IMR-90 (cell line): Measurements from ENCODE around the gene GPR3. TPM values are rescaled to one million over a fixed set of nuclear protein-coding genes. Genes with fewer than 3 reads are reported as not detected.

ENCODE experiments used
- ATAC-seq: fragments of 200-7000 bp; cut with Tn5 transposase; 2 replicates; pipeline ENCODE4 v1.9.1; 2020; ENCODE audit warnings: low read depth, mild to moderate bottlenecking, moderate library complexity
- BruUV-seq: library from RNA; stranded (reverse); fragments of 400-500 nt; replicated peaks from 2 replicates; lab custom pipeline; 2021; lab: Mats Ljungman, UMichigan
- CTCF ChIA-PET: fragments of 300-600 bp; formaldehyde crosslinking; extraction: SDS; loops from one replicate; lab custom pipeline; 2021; ENCODE audit warnings: antibody characterized with exemption; lab: Yijun Ruan, JAX
- POLR2A ChIA-PET: fragments of 300-600 bp; sonication (Branson Sonifier 250); formaldehyde crosslinking; loops from one replicate; lab custom pipeline; 2022; ENCODE audit warnings: antibody characterized with exemption; ENCODE audit not compliant: unreplicated experiment; lab: Charles Lee
- DNase-seq: peaks from one replicate; pipeline ENCODE4 v3.0.0; 2013
- H2AFZ ChIP-seq: replicated peaks from 2 replicates; pipeline ENCODE3; 2013; ENCODE audit warnings: low read length, mild to moderate bottlenecking; ENCODE audit not compliant: poor library complexity
- H2AK5ac ChIP-seq: 2 replicates; pipeline ENCODE4 v1.6.1; 2013; ENCODE audit warnings: low read depth, low read length, inconsistent platforms
- H2AK9ac ChIP-seq: replicated peaks from 2 replicates; pipeline ENCODE3; 2013; ENCODE audit warnings: mild to moderate bottlenecking, low read depth, low read length, moderate library complexity; ENCODE audit not compliant: poor library complexity
- H2BK120ac ChIP-seq: 2 replicates; pipeline ENCODE4 v1.6.1; 2013; ENCODE audit warnings: low read depth, low read length, inconsistent platforms
- H2BK15ac ChIP-seq: 3 replicates; pipeline ENCODE4 v1.6.1; 2013; ENCODE audit warnings: low read depth, low read length, inconsistent platforms
- H2BK20ac ChIP-seq: 2 replicates; pipeline ENCODE4 v1.6.1; 2013; ENCODE audit warnings: low read depth, mild to moderate bottlenecking, inconsistent platforms, low read length, moderate library complexity
- H2BK5ac ChIP-seq: 2 replicates; pipeline ENCODE4 v1.6.1; 2013; ENCODE audit warnings: mild to moderate bottlenecking, low read depth, low read length, inconsistent platforms; ENCODE audit not compliant: poor library complexity, severe bottlenecking
- H3K14ac ChIP-seq: replicated peaks from 2 replicates; pipeline ENCODE4 v1.6.1; 2013; ENCODE audit warnings: low read depth, low read length, inconsistent platforms
- H3K18ac ChIP-seq: 2 replicates; pipeline ENCODE4 v1.6.1; 2013; ENCODE audit warnings: low read depth, low read length, control low read depth
- H3K23ac ChIP-seq: 2 replicates; pipeline ENCODE4 v1.6.1; 2013; ENCODE audit warnings: low read depth, low read length, inconsistent platforms
- H3K27ac ChIP-seq: 2 replicates; pipeline ENCODE4 v1.5.1; 2013; ENCODE audit warnings: mild to moderate bottlenecking, control low read depth, low read length; ENCODE audit not compliant: insufficient read depth
- H3K27me3 ChIP-seq: 2 replicates; pipeline ENCODE4 v1.6.1; 2013; ENCODE audit warnings: low read length; ENCODE audit not compliant: control insufficient read depth, insufficient read depth
- H3K36me3 ChIP-seq: 2 replicates; pipeline ENCODE4 v1.6.1; 2013; ENCODE audit warnings: low read length, mixed read lengths; ENCODE audit not compliant: control insufficient read depth, insufficient read depth
- H3K4ac ChIP-seq: 2 replicates; pipeline ENCODE4 v1.6.1; 2013; ENCODE audit warnings: low read depth, low read length, inconsistent platforms
- H3K4me1 ChIP-seq: 2 replicates; pipeline ENCODE4 v1.6.1; 2013; ENCODE audit warnings: low read length, mixed read lengths; ENCODE audit not compliant: control insufficient read depth, insufficient read depth
- H3K4me2 ChIP-seq: 2 replicates; pipeline ENCODE4 v1.6.1; 2013; ENCODE audit warnings: low read depth, mild to moderate bottlenecking, control low read depth, low read length, moderate library complexity
- H3K4me3 ChIP-seq: 2 replicates; pipeline ENCODE4 v1.5.1; 2013; ENCODE audit warnings: low read depth, mild to moderate bottlenecking, control low read depth, low read length, moderate library complexity; ENCODE audit not compliant: insufficient read depth
- H3K56ac ChIP-seq: 2 replicates; pipeline ENCODE4 v1.6.1; 2013; ENCODE audit warnings: low read length, inconsistent platforms; ENCODE audit not compliant: insufficient read depth; ENCODE audit errors: extremely low read depth
- H3K79me1 ChIP-seq, 2 experiments: 2 replicates each; pipeline ENCODE4 v1.6.1; 2013; ENCODE audit warnings: low read length in 2 of 2, inconsistent platforms in 1 of 2, low read depth in 1 of 2
- H3K9ac ChIP-seq: 2 replicates; pipeline ENCODE4 v1.6.1; 2013; ENCODE audit warnings: low read depth, low read length, control low read depth
- H3K9me1 ChIP-seq: 2 replicates; pipeline ENCODE4 v1.6.1; 2013; ENCODE audit warnings: low read length, inconsistent platforms; ENCODE audit not compliant: insufficient read depth
- H3K9me3 ChIP-seq: 2 replicates; pipeline ENCODE4 v1.6.1; 2013; ENCODE audit warnings: low read length; ENCODE audit not compliant: control insufficient read depth, insufficient read depth
- H4K20me1 ChIP-seq: 2 replicates; pipeline ENCODE4 v1.6.1; 2013; ENCODE audit warnings: low read length, inconsistent platforms; ENCODE audit not compliant: insufficient read depth
- H4K5ac ChIP-seq: 2 replicates; pipeline ENCODE4 v1.6.1; 2013; ENCODE audit warnings: mild to moderate bottlenecking, low read depth, low read length, control low read depth
- H4K8ac ChIP-seq, 2 experiments: 2 replicates each; pipeline ENCODE4 v1.6.1; 2013; ENCODE audit warnings: low read depth in 2 of 2, low read length in 2 of 2, control low read depth in 1 of 2, inconsistent platforms in 1 of 2
- H4K91ac ChIP-seq: 2 replicates; pipeline ENCODE4 v1.6.1; 2013; ENCODE audit warnings: low read depth, low read length, inconsistent platforms; ENCODE audit not compliant: insufficient read depth
- BHLHE40 ChIP-seq: fragments of 150-350 bp; IDR thresholded peaks from 2 replicates; pipeline ENCODE4 v1.6.1; 2016; ENCODE audit warnings: mild to moderate bottlenecking, low read depth, low read length
- CEBPB ChIP-seq: IDR thresholded peaks from 2 replicates; pipeline ENCODE4 v1.6.1; 2012; ENCODE audit warnings: low read depth, low read length, improper control_type of control experiment
- CHD1 ChIP-seq: IDR thresholded peaks from 2 replicates; pipeline ENCODE4 v1.6.1; 2012; ENCODE audit warnings: low read depth, low read length, improper control_type of control experiment
- CTCF ChIP-seq: conservative IDR thresholded peaks from 2 replicates; pipeline ENCODE4 v1.5.1; 2012; ENCODE audit warnings: mild to moderate bottlenecking, low read depth, low read length, improper control_type of control experiment
- FOS ChIP-seq: fragments of 150-350 bp; IDR thresholded peaks from 2 replicates; pipeline ENCODE4 v1.6.1; 2016; ENCODE audit warnings: low read depth, low read length
- MAFK ChIP-seq: IDR thresholded peaks from 2 replicates; pipeline ENCODE4 v1.6.1; 2012; ENCODE audit warnings: low read depth, low read length, improper control_type of control experiment
- MAZ ChIP-seq: IDR thresholded peaks from 2 replicates; pipeline ENCODE4 v1.6.1; 2012; ENCODE audit warnings: low read depth, mild to moderate bottlenecking, low read length, improper control_type of control experiment, moderate library complexity, borderline replicate concordance
- MXI1 ChIP-seq: IDR thresholded peaks from 2 replicates; pipeline ENCODE4 v1.6.1; 2012; ENCODE audit warnings: low read depth, mild to moderate bottlenecking, low read length, moderate library complexity, borderline replicate concordance
- NFE2L2 ChIP-seq: fragments of 150-350 bp; IDR thresholded peaks from 2 replicates; pipeline ENCODE4 v1.6.1; 2016; ENCODE audit warnings: low read depth, mild to moderate bottlenecking, low read length
- POLR2A ChIP-seq: IDR thresholded peaks from 2 replicates; pipeline ENCODE4 v1.6.1; 2012; ENCODE audit warnings: mild to moderate bottlenecking, low read depth, low read length
- RAD21 ChIP-seq: IDR thresholded peaks from 2 replicates; pipeline ENCODE4 v1.6.1; 2012; ENCODE audit warnings: low read length, improper control_type of control experiment
- RCOR1 ChIP-seq: IDR thresholded peaks from 2 replicates; pipeline ENCODE4 v1.6.1; 2012; ENCODE audit warnings: mild to moderate bottlenecking, low read length, improper control_type of control experiment; ENCODE audit not compliant: insufficient replicate concordance
- RFX5 ChIP-seq: IDR thresholded peaks from 2 replicates; pipeline ENCODE4 v1.8.0; 2012; ENCODE audit warnings: low read depth, mild to moderate bottlenecking, low read length, moderate library complexity
- SMC3 ChIP-seq: fragments of 150-350 bp; IDR thresholded peaks from 2 replicates; pipeline ENCODE4 v1.6.1; 2016; ENCODE audit warnings: low read depth, mild to moderate bottlenecking, antibody characterized with exemption, low read length, moderate library complexity
- USF2 ChIP-seq: fragments of 150-350 bp; IDR thresholded peaks from 2 replicates; pipeline ENCODE4 v1.6.1; 2017; ENCODE audit warnings: mild to moderate bottlenecking, antibody characterized with exemption, low read length, low read depth
- WGBS, 2 experiments: methylation state at CpG; one replicate each; pipeline versions ENCODE4 v1.1.5 to v1.1.7; 2013; ENCODE audit warnings: missing lambda C conversion rate in 2 of 2; ENCODE audit not compliant: insufficient read length in 1 of 2; ENCODE audit errors: extremely low coverage in 2 of 2; 5-methylcytosine and 5-hydroxymethylcytosine counted together
- dilution Hi-C: fragments of 300-500 bp; cut with HindIII; formaldehyde crosslinking; loops from one replicate; pipeline ENCODE4 v1.14.3; 2018; ENCODE audit warnings: low sequenced_read_pairs; ENCODE audit not compliant: unreplicated experiment
- in situ Hi-C: fragments of 300-500 bp; cut with MboI; formaldehyde crosslinking; loops from 3 replicates; pipeline ENCODE4 v1.14.3; 2019; ENCODE audit warnings: low sequenced_read_pairs, inconsistent platforms, mixed read lengths
- intact Hi-C: fragments of 100-400 bp; cut with micrococcal nuclease; formaldehyde crosslinking; loops from 2 replicates; pipeline ENCODE4 v1.10.0; 2022
- polyA plus RNA-seq, 3 experiments: library from polyadenylated mRNA; depleted of rRNA; stranded (reverse); fragments of >200 nt; gene quantifications; 2 replicates each; pipeline ENCODE4 v1.2.3, GENCODE V29; 2012; ENCODE audit warnings: low replicate concordance in 1 of 3
- total RNA-seq: library from RNA; depleted of rRNA; stranded (reverse); fragments of >200 nt; gene quantifications from 2 replicates; pipeline ENCODE4 v1.2.3, GENCODE V29; 2012

GPR3 gene
- total and polyA plus RNA-seq, 2 of the 4 experiments (the other 2 are of a cell fraction): 0.72 to 4.8 TPM

- Histone ChIP-seq H4K8ac (no peak overlapping the region), H3K27ac (no peak overlapping the region), H2AK5ac (no peak overlapping the region), H2BK120ac (no peak overlapping the region), H3K36me3 (peaks cover 14% of the 10 kb centered on the region), H3K27me3 (no peaks in the 10 kb centered on the region), H3K9me1 (peaks cover 24% of the 10 kb centered on the region), H4K91ac (no peak overlapping the region), H3K4me2 (no peak overlapping the region), H2AK9ac (no peak overlapping the region), H3K18ac (no peak overlapping the region), H3K4me1 (peaks cover 21% of the 10 kb centered on the region), H2BK5ac (no peak overlapping the region), H3K14ac (no peak overlapping the region), H2BK20ac (no peak overlapping the region), H3K23ac (no peak overlapping the region), H3K4me3 (no peak overlapping the region), H3K56ac (no peak overlapping the region), H3K9me3 (no peaks in the 10 kb centered on the region), H3K4ac (no peak overlapping the region), H4K20me1 (peaks cover 71% of the 10 kb centered on the region), H3K9ac (no peak overlapping the region), H2AFZ (no peak overlapping the region), H4K5ac (no peak overlapping the region), H3K79me1 (peaks cover 65 to 93% of the 10 kb centered on the region in 2 experiments), H2BK15ac (no peak overlapping the region)
- in situ Hi-C loops: no loop called here
- intact Hi-C loops: no loop called here
- ATAC-seq: no peak
- TF ChIP-seq MXI1 (no peak), CEBPB (no peak), RAD21 (no peak), NFE2L2 (no peak), MAZ (no peak), CHD1 (no peak), USF2 (no peak), MAFK (no peak), RFX5 (no peak), SMC3 (no peak), POLR2A (no peak), FOS (no peak), CTCF (no peak), BHLHE40 (no peak), RCOR1 (no peak)
- ChIA-PET CTCF (no interaction called here), POLR2A (no interaction called here)
- dilution Hi-C loops: no loop called here
- no CpG with 5 or more reads among the region's 2 CpGs for WGBS, 2 experiments
- BruUV-seq: no TSS peak
- no peak for DNase-seq
Measured at GRCh38 chr1:27431601-27431940, 39.1 kb downstream of the GPR3 start.
